Mesothelial cell of epicardium (in vitro differentiated cells): ENCODE data around the gene CNTN4. TPM values are rescaled to one million over a fixed set of nuclear protein-coding genes. Genes with fewer than 3 reads are reported as not detected.

Source experiments
- DNase-seq, 2 experiments: peaks; one replicate each; pipeline ENCODE4 v3.0.0; 2021; ENCODE audit warnings: low spot score in 2 of 2; ENCODE audit not compliant: unreplicated experiment in 2 of 2
- H3K27ac Mint-ChIP-seq: 2 replicates; pipeline ENCODE4 v1.8.0; 2021; ENCODE audit warnings: mixed read lengths
- H3K27me3 Mint-ChIP-seq: 2 replicates; pipeline ENCODE4 v1.8.0; 2021; ENCODE audit warnings: low read depth, mixed read lengths
- H3K36me3 Mint-ChIP-seq: 2 replicates; pipeline ENCODE4 v1.8.0; 2021; ENCODE audit warnings: mixed read lengths
- H3K4me1 Mint-ChIP-seq: 2 replicates; pipeline ENCODE4 v1.8.0; 2021; ENCODE audit warnings: mixed read lengths
- H3K4me3 Mint-ChIP-seq: 2 replicates; pipeline ENCODE4 v1.8.0; 2021; ENCODE audit warnings: mild to moderate bottlenecking, moderate library complexity, mixed read lengths
- H3K9me3 Mint-ChIP-seq: 2 replicates; pipeline ENCODE4 v1.8.0; 2021; ENCODE audit warnings: mixed read lengths
- total RNA-seq: library from RNA; stranded (reverse); gene quantifications from 3 replicates; pipeline ENCODE4 v1.2.1, GENCODE V29; 2021
- TF ChIP-seq, protein P1 (sequence below): fragments of 200-600 bp; sonication (generic); IDR thresholded peaks from one replicate; pipeline ENCODE4 v1.5.0; 2021; ENCODE audit warnings: antibody characterized with exemption; ENCODE audit not compliant: unreplicated experiment

CNTN4 gene
- total RNA-seq, 1 donor from 2014 or later, result 68.9 TPM

DNA sequence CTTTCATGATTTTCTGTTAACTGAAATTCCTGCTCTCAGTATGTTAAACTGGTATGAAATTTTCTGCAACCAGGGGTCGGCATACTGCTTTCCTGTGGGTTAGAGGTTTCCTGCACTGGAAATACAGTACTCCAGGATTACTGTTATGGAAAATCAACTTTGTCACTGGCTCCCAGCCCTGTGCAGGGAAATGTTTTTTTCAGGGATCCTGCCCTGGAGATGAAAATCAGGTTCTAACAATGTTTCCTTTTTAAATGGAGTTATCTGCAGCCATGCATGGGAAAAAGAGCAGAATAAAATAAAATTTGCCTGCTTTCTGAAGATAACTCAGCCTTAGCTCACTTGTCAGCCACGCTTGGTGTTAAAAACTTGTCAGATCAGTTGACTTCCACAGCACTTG lies 791.1 kb downstream of the CNTN4 start:
- Mint-ChIP-seq H3K9me3 (no peaks in the 10 kb centered on the region), H3K4me3 (no peak overlapping the region), H3K27me3 (no peaks in the 10 kb centered on the region), H3K4me1 (no peaks in the 10 kb centered on the region), H3K36me3 (no peaks in the 10 kb centered on the region), H3K27ac (no peak overlapping the region)
- no peak for DNase-seq
- TF ChIP-seq, protein P1, sequence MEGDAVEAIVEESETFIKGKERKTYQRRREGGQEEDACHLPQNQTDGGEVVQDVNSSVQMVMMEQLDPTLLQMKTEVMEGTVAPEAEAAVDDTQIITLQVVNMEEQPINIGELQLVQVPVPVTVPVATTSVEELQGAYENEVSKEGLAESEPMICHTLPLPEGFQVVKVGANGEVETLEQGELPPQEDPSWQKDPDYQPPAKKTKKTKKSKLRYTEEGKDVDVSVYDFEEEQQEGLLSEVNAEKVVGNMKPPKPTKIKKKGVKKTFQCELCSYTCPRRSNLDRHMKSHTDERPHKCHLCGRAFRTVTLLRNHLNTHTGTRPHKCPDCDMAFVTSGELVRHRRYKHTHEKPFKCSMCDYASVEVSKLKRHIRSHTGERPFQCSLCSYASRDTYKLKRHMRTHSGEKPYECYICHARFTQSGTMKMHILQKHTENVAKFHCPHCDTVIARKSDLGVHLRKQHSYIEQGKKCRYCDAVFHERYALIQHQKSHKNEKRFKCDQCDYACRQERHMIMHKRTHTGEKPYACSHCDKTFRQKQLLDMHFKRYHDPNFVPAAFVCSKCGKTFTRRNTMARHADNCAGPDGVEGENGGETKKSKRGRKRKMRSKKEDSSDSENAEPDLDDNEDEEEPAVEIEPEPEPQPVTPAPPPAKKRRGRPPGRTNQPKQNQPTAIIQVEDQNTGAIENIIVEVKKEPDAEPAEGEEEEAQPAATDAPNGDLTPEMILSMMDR, result no peak

DNA sequence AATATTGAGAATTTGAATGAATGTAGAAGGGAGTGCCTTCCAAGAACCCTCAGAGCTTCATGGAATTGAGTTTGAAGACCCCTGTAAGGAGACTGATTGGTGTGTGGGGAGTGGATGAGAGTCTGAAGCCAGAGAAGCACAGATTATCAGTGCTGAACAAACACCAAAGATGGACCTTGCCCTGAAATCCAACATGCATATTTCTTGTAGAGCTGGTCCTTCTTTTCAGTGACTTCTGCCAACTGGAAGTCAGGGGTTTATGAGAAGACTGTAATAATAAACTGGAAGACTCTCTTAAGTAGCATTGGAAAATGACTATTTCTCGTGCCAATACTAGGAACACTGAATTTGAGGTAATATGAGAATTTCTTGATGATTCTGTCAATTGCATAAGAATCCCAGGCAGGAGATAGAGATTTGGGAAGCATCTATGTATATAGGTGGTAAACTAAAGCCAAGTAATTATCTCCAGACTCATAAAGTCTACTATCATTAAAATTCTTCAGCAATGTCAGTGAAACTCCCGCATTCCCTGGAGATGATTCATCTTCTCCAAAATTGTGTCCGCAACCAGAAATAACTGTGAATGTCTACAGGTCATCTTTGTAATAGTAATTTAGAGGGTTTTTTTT lies 797.8 kb downstream of the CNTN4 start:
- H3K4me3 Mint-ChIP-seq, result no peak overlapping the region
- H3K27ac Mint-ChIP-seq, result no peak overlapping the region
- TF ChIP-seq, protein P1, result no peak
- DNase-seq, result no peak
- H3K36me3 Mint-ChIP-seq, result peaks cover 3% of the 10 kb centered on the region
- peaks cover 4% of the 10 kb centered on the region for H3K9me3 Mint-ChIP-seq
- H3K4me1 Mint-ChIP-seq, result peaks cover 4% of the 10 kb centered on the region
- no peaks in the 10 kb centered on the region for H3K27me3 Mint-ChIP-seq

DNA sequence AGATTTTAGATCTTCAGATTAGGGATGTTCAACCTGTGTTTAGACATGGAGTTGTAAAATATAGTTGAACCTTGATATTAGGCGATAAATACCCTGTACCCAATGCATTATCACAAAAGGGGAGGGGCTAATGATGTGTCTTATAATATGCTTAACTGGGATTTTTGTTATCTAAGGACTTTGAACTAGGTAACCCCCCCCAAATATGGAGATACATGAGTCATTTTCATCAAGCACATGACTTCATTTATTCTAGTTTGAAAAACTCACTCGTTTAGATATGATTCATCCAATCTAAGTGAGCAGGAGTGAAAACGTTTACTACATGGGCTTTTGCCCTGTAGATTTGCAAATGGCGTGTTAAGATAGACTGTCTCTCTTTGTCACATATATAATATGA lies 799.2 kb downstream of the CNTN4 start:
- H3K27ac Mint-ChIP-seq, result no peak overlapping the region
- H3K4me3 Mint-ChIP-seq, result no peak overlapping the region
- peaks cover 3% of the 10 kb centered on the region for H3K36me3 Mint-ChIP-seq
- H3K9me3 Mint-ChIP-seq, result peaks cover 4% of the 10 kb centered on the region
- TF ChIP-seq, protein P1, result no peak
- no peaks in the 10 kb centered on the region for H3K27me3 Mint-ChIP-seq
- peaks cover 4% of the 10 kb centered on the region for H3K4me1 Mint-ChIP-seq
- DNase-seq, result no peak

DNA sequence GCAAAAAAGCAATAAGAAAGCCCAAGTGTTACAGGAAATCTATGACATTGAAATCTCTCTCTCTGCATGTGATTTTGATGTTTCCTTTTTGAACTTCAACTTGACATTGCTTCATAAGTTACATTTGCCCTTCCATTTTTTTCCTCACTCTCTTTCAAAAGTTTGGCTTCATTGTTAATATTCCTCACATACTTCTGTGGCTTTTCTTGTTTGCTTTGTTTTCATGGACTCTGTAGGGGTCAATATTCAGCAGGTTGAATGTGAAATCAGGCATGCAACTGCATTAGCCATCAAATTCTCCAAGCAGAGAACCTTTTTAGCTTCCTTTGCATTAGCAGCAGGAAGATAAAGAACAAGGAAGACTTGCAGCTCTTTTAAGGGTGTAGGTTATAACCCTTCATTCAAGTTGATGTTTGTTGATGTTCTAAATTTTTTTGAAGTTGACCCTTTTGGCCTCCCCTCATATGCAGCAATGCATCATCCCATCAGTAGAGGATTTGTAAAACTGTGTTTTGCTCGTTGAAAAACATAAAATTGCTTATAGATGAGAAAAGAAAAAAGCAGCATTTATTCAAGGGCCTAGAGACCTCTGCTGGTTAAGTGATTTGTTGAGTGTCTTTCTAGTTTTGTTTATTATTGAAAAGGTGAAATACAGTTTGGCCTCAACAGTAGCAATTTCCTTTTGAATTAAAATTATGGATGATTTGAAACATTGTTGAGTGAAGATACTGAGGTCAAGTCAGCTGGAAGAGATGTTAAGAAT lies 800.1 kb downstream of the CNTN4 start:
- DNase-seq, result no peak
- H3K9me3 Mint-ChIP-seq, result peaks cover 4% of the 10 kb centered on the region
- H3K4me3 Mint-ChIP-seq, result no peak overlapping the region
- H3K27ac Mint-ChIP-seq, result no peak overlapping the region
- peaks cover 4% of the 10 kb centered on the region for H3K4me1 Mint-ChIP-seq
- H3K27me3 Mint-ChIP-seq, result no peaks in the 10 kb centered on the region
- TF ChIP-seq, protein P1, result no peak
- H3K36me3 Mint-ChIP-seq, result peaks cover 3% of the 10 kb centered on the region

DNA sequence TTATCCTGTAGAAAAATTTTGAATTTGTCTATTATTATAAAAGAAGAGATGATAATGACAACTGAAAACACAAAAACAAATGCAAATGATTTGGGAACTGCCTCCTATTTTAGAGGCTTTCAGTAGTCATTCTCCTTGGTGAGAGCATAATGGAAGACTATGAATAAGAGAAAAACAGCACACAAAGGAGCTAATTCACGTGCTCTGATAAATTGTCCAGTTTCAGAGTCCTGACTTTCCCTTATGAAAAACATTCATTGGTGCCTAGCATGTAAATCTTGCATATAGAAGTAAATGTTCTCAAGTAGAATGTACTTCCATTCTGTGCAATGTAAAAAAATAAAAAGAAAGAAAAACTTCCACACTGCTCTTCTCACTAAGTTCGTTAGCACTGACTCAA lies 805.4 kb downstream of the CNTN4 start:
- Mint-ChIP-seq H3K27me3 (no peaks in the 10 kb centered on the region), H3K36me3 (no peaks in the 10 kb centered on the region), H3K9me3 (peaks cover 3% of the 10 kb centered on the region), H3K27ac (no peak overlapping the region), H3K4me3 (no peak overlapping the region), H3K4me1 (no peaks in the 10 kb centered on the region)
- TF ChIP-seq, protein P1, result no peak
- DNase-seq, result no peak
